Skeletal muscle satellite cell (primary cell): Measurements from ENCODE around the gene MAP3K6. TPM values are rescaled to one million over a fixed set of nuclear protein-coding genes. Genes with fewer than 3 reads are reported as not detected.
A peak's percentile ranks its signal among the peaks of the same experiment; 100 is the strongest.
"Not testable (repeated sequence)": the region's sequence is repeated elsewhere in the genome, so short reads cannot be mapped to it uniquely, and the experiment has no call there.

Source experiments
- H3K27me3 ChIP-seq: 2 replicates; pipeline ENCODE4 v1.7.0; 2013; ENCODE audit warnings: low read length; ENCODE audit not compliant: control insufficient read depth, insufficient read depth
- H3K36me3 ChIP-seq: 2 replicates; pipeline ENCODE4 v1.7.0; 2013; ENCODE audit warnings: mild to moderate bottlenecking, control low read depth, low read length; ENCODE audit not compliant: insufficient read depth
- H3K4me1 ChIP-seq: 2 replicates; pipeline ENCODE4 v1.7.0; 2013; ENCODE audit warnings: low read length; ENCODE audit not compliant: control insufficient read depth, insufficient read depth
- H3K4me2 ChIP-seq: 2 replicates; pipeline ENCODE4 v1.7.0; 2013; ENCODE audit warnings: mild to moderate bottlenecking, low read length
- H3K4me3 ChIP-seq: 2 replicates; pipeline ENCODE4 v1.7.0; 2013; ENCODE audit warnings: low read length
- H3K9ac ChIP-seq: 2 replicates; pipeline ENCODE4 v1.7.0; 2013; ENCODE audit warnings: mild to moderate bottlenecking, low read depth, low read length, moderate library complexity
- H3K9me3 ChIP-seq: replicated peaks from 2 replicates; pipeline ENCODE4 v1.7.0; 2013; ENCODE audit warnings: mild to moderate bottlenecking, control low read depth, low read length
- total RNA-seq: library from RNA; depleted of rRNA; stranded (reverse); fragments of >200 nt; gene quantifications from 2 replicates; pipeline ENCODE4 v1.2.3, GENCODE V29; 2012; rRNA removed

Gene MAP3K6, protein sequence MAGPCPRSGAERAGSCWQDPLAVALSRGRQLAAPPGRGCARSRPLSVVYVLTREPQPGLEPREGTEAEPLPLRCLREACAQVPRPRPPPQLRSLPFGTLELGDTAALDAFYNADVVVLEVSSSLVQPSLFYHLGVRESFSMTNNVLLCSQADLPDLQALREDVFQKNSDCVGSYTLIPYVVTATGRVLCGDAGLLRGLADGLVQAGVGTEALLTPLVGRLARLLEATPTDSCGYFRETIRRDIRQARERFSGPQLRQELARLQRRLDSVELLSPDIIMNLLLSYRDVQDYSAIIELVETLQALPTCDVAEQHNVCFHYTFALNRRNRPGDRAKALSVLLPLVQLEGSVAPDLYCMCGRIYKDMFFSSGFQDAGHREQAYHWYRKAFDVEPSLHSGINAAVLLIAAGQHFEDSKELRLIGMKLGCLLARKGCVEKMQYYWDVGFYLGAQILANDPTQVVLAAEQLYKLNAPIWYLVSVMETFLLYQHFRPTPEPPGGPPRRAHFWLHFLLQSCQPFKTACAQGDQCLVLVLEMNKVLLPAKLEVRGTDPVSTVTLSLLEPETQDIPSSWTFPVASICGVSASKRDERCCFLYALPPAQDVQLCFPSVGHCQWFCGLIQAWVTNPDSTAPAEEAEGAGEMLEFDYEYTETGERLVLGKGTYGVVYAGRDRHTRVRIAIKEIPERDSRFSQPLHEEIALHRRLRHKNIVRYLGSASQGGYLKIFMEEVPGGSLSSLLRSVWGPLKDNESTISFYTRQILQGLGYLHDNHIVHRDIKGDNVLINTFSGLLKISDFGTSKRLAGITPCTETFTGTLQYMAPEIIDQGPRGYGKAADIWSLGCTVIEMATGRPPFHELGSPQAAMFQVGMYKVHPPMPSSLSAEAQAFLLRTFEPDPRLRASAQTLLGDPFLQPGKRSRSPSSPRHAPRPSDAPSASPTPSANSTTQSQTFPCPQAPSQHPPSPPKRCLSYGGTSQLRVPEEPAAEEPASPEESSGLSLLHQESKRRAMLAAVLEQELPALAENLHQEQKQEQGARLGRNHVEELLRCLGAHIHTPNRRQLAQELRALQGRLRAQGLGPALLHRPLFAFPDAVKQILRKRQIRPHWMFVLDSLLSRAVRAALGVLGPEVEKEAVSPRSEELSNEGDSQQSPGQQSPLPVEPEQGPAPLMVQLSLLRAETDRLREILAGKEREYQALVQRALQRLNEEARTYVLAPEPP (N-terminal part only)
- 19.3 and 27.1 TPM in 2 replicates for total RNA-seq

DNA sequence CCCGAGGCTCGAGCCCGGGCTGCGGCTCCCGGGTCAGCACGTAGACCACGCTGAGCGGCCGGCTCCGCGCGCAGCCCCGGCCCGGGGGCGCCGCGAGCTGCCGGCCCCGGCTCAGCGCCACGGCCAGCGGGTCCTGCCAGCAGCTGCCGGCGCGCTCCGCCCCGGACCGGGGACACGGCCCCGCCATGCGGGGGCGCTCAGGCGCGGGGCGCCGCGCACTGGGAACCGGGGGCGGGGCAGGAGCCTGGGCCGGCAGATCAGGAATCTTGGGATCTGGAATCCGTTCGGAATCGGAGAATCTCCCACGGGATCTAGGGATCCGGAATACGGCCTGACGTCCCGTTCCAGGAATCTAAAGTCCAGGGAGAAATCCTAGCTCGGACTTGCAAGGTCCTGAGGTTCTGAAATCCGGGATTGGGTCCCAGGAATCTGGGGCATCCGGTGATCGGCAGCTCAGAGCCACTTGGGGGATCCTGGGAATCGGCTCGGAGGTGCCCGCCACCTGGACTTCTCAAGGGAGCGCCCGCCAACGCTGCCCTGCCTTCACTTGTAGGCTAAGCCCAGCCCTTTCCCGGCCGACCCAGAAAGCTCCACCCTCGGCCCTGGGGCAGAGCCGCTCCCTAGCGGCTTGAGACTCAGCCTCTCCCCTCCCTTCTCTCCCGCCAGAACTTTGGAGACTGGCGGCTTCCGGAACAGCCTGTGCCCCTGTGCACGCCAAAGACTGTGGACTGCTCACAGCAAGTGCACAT lies at the start of gene MAP3K6:
Gene MAP3K6 (minus strand): TSS at position 551 of the 749 bp plus-strand sequence. CDS start 364 bp downstream, at position 187.
- Histone ChIP-seq H3K4me2 (peak within 1 kb of the TSS; percentile 92), H3K9me3 (no peaks in the 10 kb centered on the region), H3K4me3 (peak within 1 kb of the TSS; percentile 96), H3K27me3 (no peaks in the 10 kb centered on the region), H3K9ac (peak within 1 kb of the TSS; percentile 96), H3K4me1 (peaks cover 15% of the 10 kb centered on the region), H3K36me3 (peaks cover 28% of the 10 kb centered on the region)

DNA sequence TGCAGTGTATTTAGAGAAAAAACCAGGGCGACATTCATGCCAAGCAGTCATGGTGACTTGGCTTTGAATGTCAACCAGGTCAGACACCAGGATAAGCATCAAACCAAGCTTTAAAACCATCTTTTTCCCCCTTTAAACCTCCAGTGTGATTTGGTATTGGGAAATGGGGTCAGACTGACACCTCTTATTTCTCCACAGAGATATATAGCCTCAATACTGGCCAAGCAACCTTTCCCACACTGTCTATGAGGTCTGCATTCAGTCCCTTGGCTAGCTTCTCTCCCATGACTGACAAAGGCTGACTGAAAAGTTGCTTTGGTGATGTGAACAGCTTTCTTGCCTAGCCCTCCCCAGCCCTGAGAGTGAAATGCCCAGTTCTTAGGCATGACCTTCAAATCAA lies 47.3 kb upstream of the MAP3K6 start:
- Histone ChIP-seq H3K4me2 (no peak overlapping the region), H3K9ac (no peak overlapping the region)

DNA sequence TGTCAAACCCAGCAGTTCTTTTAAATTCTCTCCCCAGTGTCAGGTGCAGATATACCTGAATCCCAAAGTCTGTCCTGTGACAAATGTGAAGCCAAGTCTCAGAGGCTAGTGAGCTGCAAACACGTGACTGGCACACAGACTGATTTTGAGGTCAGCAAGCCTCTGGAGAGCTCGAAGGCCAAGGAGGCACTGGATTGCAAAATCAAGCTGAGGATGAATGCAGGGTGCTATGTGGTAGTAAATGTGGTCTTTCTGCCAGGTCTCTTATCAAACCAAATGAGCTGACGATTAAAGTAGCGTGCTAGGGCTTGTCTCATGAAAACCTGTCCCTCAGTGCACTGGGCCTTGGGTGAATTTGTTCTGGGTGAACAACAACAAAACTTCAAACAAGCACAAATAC lies 46.2 kb upstream of the MAP3K6 start:
- H3K9ac ChIP-seq, result no peak overlapping the region
- peaks cover 87% of the 10 kb centered on the region for H3K36me3 ChIP-seq
- H3K4me1 ChIP-seq, result peaks cover 12% of the 10 kb centered on the region
- H3K27me3 ChIP-seq, result no peaks in the 10 kb centered on the region
- H3K9me3 ChIP-seq, result no peaks in the 10 kb centered on the region
- H3K4me2 ChIP-seq, result no peak overlapping the region
- no peak overlapping the region for H3K4me3 ChIP-seq

More for the DNA sequence above, 47.3 kb upstream of the MAP3K6 start:
- Histone ChIP-seq H3K9me3 (no peaks in the 10 kb centered on the region), H3K4me3 (no peak overlapping the region), H3K27me3 (no peaks in the 10 kb centered on the region), H3K4me1 (peaks cover 18% of the 10 kb centered on the region), H3K36me3 (peaks cover 80% of the 10 kb centered on the region)

DNA sequence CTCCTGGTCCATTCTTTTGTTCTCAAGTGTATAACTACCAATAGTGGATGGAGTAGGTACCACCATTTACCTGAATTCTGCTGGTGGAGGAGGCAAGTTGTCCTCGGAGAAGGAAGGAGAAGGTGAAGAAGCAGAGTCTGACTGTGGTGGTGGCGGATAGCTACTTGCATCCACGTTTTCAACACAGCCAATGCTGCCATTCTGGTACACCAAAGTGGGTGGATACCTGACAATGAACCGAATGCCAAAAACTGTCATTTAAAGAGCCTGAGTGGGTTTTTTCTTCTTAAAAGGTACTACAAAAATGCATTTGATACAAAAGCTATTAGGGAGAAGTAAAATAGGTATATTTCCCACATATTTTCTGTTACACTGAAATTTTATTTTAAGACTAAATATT lies 45.7 kb upstream of the MAP3K6 start:
- Histone ChIP-seq H3K36me3 (peaks cover 87% of the 10 kb centered on the region), H3K9me3 (no peaks in the 10 kb centered on the region), H3K4me3 (no peak overlapping the region), H3K4me2 (no peak overlapping the region), H3K9ac (no peak overlapping the region), H3K27me3 (no peaks in the 10 kb centered on the region), H3K4me1 (peaks cover 12% of the 10 kb centered on the region)

DNA sequence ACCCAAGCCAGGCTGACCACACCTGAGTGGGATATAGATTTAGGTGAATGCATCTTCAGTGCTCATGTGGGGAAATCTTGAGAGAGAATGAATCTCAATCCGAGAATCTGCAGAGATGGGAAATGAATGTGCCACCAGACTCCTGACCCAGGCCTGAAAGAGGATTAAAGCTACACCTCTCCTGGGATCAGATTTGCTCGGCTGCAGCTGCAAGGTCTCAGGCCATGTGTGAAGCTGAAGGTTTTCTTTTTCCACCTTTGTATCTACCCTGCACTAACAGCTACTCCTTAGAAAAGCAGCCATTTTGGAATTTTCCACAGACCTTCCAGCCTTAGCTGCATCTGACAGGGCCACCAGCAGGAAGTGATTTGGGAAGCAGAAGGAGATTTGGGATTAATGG lies 43.9 kb upstream of the MAP3K6 start:
- H3K4me3 ChIP-seq, result no peak overlapping the region
- H3K36me3 ChIP-seq, result peaks cover 81% of the 10 kb centered on the region
- H3K27me3 ChIP-seq, result no peaks in the 10 kb centered on the region
- no peak overlapping the region for H3K9ac ChIP-seq
- H3K9me3 ChIP-seq, result no peaks in the 10 kb centered on the region
- H3K4me2 ChIP-seq, result no peak overlapping the region
- peaks cover 20% of the 10 kb centered on the region for H3K4me1 ChIP-seq

DNA sequence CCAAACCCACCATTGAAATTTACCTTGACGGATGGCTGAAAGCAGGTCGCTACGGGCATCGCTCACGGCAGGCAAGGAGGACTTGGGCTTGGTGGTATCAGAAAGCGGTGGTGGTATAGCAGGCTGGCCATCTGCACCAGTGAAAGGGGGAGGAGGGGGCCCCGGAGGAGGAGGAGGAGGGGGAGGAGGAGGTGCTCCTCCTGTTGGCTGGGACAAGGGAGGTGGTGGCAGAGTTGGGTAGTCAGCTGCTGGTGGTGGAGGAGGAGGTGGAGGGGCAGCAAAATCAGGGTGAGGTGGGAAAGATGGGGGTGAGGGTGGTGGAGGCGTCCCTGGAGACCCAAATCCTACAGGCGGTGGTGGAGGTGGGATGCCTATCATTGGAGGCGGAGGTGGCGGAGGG lies 42.9 kb upstream of the MAP3K6 start:
- no peak overlapping the region for H3K9ac ChIP-seq
- H3K4me1 ChIP-seq, result peaks cover 30% of the 10 kb centered on the region
- no peak overlapping the region for H3K4me3 ChIP-seq
- H3K27me3 ChIP-seq, result no peaks in the 10 kb centered on the region
- H3K4me2 ChIP-seq, result no peak overlapping the region
- H3K9me3 ChIP-seq, result no peaks in the 10 kb centered on the region
- H3K36me3 ChIP-seq, result peaks cover 71% of the 10 kb centered on the region

DNA sequence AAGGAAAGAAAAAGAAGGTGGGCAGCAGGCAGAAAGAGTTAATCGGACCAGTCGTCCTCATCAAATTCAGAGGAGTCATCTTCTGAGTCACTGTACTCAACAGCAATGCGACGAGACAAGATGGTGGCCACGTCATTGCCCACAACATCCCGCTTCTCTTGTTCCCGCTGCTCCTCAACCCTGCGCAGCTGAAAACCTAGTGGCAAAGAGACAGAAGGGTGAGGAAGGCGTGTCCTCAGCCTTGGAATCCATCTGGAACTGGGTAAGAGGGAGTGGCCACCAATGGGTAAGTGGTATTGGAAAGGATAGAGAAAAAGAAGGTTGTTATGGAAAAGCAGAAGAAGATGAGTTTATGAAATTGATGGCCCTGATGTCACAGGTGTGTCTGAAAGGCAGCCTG lies 41.4 kb upstream of the MAP3K6 start:
- H3K36me3 ChIP-seq, result peaks cover 59% of the 10 kb centered on the region
- no peak overlapping the region for H3K4me3 ChIP-seq
- H3K9me3 ChIP-seq, result no peaks in the 10 kb centered on the region
- peak overlapping the region; percentile 12 for H3K4me2 ChIP-seq
- peaks cover 45% of the 10 kb centered on the region for H3K4me1 ChIP-seq
- H3K9ac ChIP-seq, result no peak overlapping the region
- no peaks in the 10 kb centered on the region for H3K27me3 ChIP-seq

DNA sequence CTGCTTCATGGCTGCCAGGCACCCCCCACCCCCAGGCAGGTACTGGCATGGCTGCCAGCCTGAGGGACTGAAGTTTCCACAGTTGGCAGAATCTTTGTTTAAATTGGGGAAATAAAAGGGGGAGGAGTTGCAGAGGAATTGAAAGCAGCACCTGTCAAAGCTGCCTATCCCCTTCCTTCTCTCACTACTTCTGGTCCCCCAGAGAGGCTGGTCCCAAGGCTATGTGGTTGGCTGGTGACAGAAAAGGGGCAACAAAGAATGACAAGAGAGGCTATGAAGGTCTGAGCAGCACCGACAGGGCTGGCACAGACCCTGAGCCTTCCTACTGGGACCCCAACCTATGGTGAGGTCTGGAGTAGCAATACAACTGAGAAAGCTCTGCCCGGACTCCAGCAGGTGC lies 40.0 kb upstream of the MAP3K6 start:
- not testable (repeated sequence) for H3K4me3 ChIP-seq, H3K27me3 ChIP-seq, H3K4me2 ChIP-seq, H3K9me3 ChIP-seq, H3K9ac ChIP-seq
- peaks cover 45% of the 10 kb centered on the region for H3K36me3 ChIP-seq
- H3K4me1 ChIP-seq, result peaks cover 56% of the 10 kb centered on the region

DNA sequence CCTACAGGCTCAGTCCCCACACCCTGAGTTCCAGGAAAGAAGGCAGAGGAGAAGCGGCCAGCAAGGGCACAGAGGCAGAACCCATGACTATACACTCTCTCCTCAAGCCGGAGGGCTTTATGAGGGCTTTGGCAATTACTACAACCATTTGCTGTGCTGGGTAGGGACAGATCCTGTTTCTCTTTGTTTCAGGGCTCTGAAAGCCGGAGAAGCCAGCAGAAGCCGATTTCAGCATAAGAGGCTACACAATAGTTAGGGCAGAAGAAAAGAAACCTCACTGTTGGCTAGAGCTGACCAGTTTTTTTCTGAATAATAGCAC lies 39.6 kb upstream of the MAP3K6 start:
- H3K4me1 ChIP-seq, result peaks cover 56% of the 10 kb centered on the region
- H3K9ac ChIP-seq, result peak overlapping the region; percentile 67
- H3K4me2 ChIP-seq, result no peak overlapping the region
- H3K27me3 ChIP-seq, result no peaks in the 10 kb centered on the region
- H3K9me3 ChIP-seq, result no peaks in the 10 kb centered on the region
- no peak overlapping the region for H3K4me3 ChIP-seq
- H3K36me3 ChIP-seq, result peaks cover 43% of the 10 kb centered on the region

DNA sequence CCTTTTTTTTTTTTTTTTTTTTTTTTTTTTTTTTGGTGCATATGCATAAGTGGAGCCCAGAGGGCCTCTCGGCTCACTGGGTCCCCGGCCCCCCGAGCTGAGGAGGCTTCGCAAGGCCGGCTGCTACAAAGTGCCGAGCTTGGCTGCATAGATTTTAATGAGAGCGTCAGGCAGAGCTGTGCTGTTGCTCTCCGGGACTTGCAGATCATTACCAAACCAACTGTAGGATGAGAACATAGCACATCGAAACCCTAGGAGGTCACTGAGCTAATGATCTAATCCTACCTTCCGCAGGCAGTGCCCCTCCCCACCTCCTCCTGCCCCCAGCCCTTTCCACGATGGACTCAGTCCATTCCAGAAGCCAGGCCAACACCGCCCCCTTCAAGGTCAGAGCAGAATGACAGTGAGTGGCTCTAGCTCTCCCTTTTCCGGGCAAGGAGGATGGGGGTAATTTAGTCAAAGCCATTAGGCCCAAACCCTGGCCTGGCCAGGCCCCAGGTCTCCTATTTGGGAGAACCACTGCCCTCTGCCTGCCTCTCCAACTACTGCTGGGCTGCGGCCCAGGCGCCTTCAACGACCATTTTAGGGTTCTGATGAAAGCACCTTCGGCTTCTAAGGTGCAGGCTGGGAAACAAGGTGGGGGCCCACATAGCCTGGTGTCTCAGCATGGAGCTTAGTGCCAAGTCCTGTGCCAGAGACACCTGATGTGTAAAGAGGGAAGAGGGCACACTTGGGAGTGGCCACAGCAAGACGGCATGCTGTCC lies 39.0 kb upstream of the MAP3K6 start:
- peak overlapping the region; percentile 67 for H3K9ac ChIP-seq
- H3K4me2 ChIP-seq, result peak overlapping the region; percentile 7
- H3K4me1 ChIP-seq, result peaks cover 56% of the 10 kb centered on the region
- peaks cover 37% of the 10 kb centered on the region for H3K36me3 ChIP-seq
- H3K9me3 ChIP-seq, H3K4me3 ChIP-seq, H3K27me3 ChIP-seq: not testable (repeated sequence)
